ENCODE data around the gene RAD51B. TPM values are rescaled to one million over a fixed set of nuclear protein-coding genes. Genes with fewer than 3 reads are reported as not detected.

The RAD51B gene
- total RNA-seq, 1 experiment from 2014 or later, result 10.8 TPM

GRCh38 chr14:67973436-67973835 is 153.9 kb downstream of the RAD51B start:
- Histone ChIP-seq H3K4me2 (ENCODE audit: low read length) (no peak overlapping the region), H3K79me2 (ENCODE audit: low read length) (no peaks in the 10 kb centered on the region), H3K9ac (ENCODE audit: low read length) (no peak overlapping the region), H3K36me3 (ENCODE audit: low read depth, low read length) (no peaks in the 10 kb centered on the region), H3K4me1 (ENCODE audit: insufficient read depth, low read length) (peaks cover 24% of the 10 kb centered on the region), H3K9me2 (replicated peaks; ENCODE audit: low read length) (no peaks in the 10 kb centered on the region), H4K20me1 (ENCODE audit: low read length) (no peaks in the 10 kb centered on the region), H3K4me3 (ENCODE audit: low read length) (no peak overlapping the region), H3F3A (ENCODE audit: low read length, unreplicated experiment) (no peaks in the 10 kb centered on the region), H3K27ac (ENCODE audit: low read length) (no peak overlapping the region), H2AFZ (ENCODE audit: low read length) (no peak overlapping the region), H3K9me3 (ENCODE audit: low read length) (no peaks in the 10 kb centered on the region), H3K27me3 (ENCODE audit: low read length) (no peaks in the 10 kb centered on the region)
- ATAC-seq, result no peak
- BruUV-seq (replicated peaks), result no TSS peak
- ChIA-PET POLR2A (ENCODE audit: unreplicated experiment) (no interaction called here), CTCF (no interaction called here)
- DNase-seq, result no peak
- intact Hi-C loops (cut with micrococcal nuclease), result loop anchor here (5.0 kb wide), 1 partner anchor 34 kb away; no protein-coding TSS in a partner anchor
- TF ChIP-seq EZH2 (IDR thresholded peaks at IDR 0.05; ENCODE audit: low read length, unreplicated experiment) (no peak), EZH2phosphoT487 (IDR thresholded peaks at IDR 0.05; ENCODE audit: borderline replicate concordance, low read length) (no peak), CTCF (conservative IDR thresholded peaks at IDR 0.05; ENCODE audit: low read depth, low read length) (no peak)

GRCh38 chr14:67975470-67975869 is 155.9 kb downstream of the RAD51B start:
- Histone ChIP-seq H3K4me3 (ENCODE audit: low read length) (no peak overlapping the region), H3K36me3 (ENCODE audit: low read depth, low read length) (no peaks in the 10 kb centered on the region), H3K9ac (ENCODE audit: low read length) (no peak overlapping the region), H3K27me3 (ENCODE audit: low read length) (no peaks in the 10 kb centered on the region), H3K4me2 (ENCODE audit: low read length) (no peak overlapping the region), H3K9me2 (replicated peaks; ENCODE audit: low read length) (no peaks in the 10 kb centered on the region), H3K27ac (ENCODE audit: low read length) (no peak overlapping the region), H2AFZ (ENCODE audit: low read length) (no peak overlapping the region), H4K20me1 (ENCODE audit: low read length) (no peaks in the 10 kb centered on the region), H3K79me2 (ENCODE audit: low read length) (no peaks in the 10 kb centered on the region), H3K4me1 (ENCODE audit: insufficient read depth, low read length) (peaks cover 24% of the 10 kb centered on the region), H3K9me3 (ENCODE audit: low read length) (no peaks in the 10 kb centered on the region), H3F3A (ENCODE audit: low read length, unreplicated experiment) (no peaks in the 10 kb centered on the region)
- intact Hi-C loops (cut with micrococcal nuclease), result no loop called here
- CTCF ChIA-PET, result no interaction called here
- POLR2A ChIA-PET (ENCODE audit: unreplicated experiment), result interaction anchor here (0.6 kb wide), 1 partner anchor 41 kb away, joined by 4 read pairs; no protein-coding TSS in a partner anchor
- TF ChIP-seq CTCF (conservative IDR thresholded peaks at IDR 0.05; ENCODE audit: low read depth, low read length) (no peak), EZH2phosphoT487 (IDR thresholded peaks at IDR 0.05; ENCODE audit: borderline replicate concordance, low read length) (no peak), EZH2 (IDR thresholded peaks at IDR 0.05; ENCODE audit: low read length, unreplicated experiment) (no peak)
- no peak for DNase-seq
- ATAC-seq, result no peak
- BruUV-seq (replicated peaks), result no TSS peak

GRCh38 chr14:67977434-67978034 is 158.0 kb downstream of the RAD51B start:
- H3K9me2 ChIP-seq (replicated peaks; ENCODE audit: low read length), result no peaks in the 10 kb centered on the region
- H3F3A ChIP-seq (ENCODE audit: low read length, unreplicated experiment), result no peaks in the 10 kb centered on the region
- no peak overlapping the region for H3K4me3 ChIP-seq (ENCODE audit: low read length)
- H3K27ac ChIP-seq (ENCODE audit: low read length), result no peak overlapping the region
- no peaks in the 10 kb centered on the region for H3K36me3 ChIP-seq (ENCODE audit: low read depth, low read length)
- ChIA-PET CTCF (no interaction called here), POLR2A (ENCODE audit: unreplicated experiment) (no interaction called here)
- no peaks in the 10 kb centered on the region for H3K9me3 ChIP-seq (ENCODE audit: low read length)
- H2AFZ ChIP-seq (ENCODE audit: low read length), result no peak overlapping the region
- no peaks in the 10 kb centered on the region for H3K79me2 ChIP-seq (ENCODE audit: low read length)
- H3K27me3 ChIP-seq (ENCODE audit: low read length), result no peaks in the 10 kb centered on the region
- no peak overlapping the region for H3K4me2 ChIP-seq (ENCODE audit: low read length)
- DNase-seq (no peak), ATAC-seq (peak; percentile 53)
- intact Hi-C loops (cut with micrococcal nuclease), result no loop called here
- BruUV-seq (replicated peaks), result no TSS peak
- no peak overlapping the region for H3K9ac ChIP-seq (ENCODE audit: low read length)
- peaks cover 3% of the 10 kb centered on the region for H3K4me1 ChIP-seq (ENCODE audit: insufficient read depth, low read length)
- no peaks in the 10 kb centered on the region for H4K20me1 ChIP-seq (ENCODE audit: low read length)
- TF ChIP-seq EZH2 (IDR thresholded peaks at IDR 0.05; ENCODE audit: low read length, unreplicated experiment) (no peak), CTCF (conservative IDR thresholded peaks at IDR 0.05; ENCODE audit: low read depth, low read length) (no peak), EZH2phosphoT487 (IDR thresholded peaks at IDR 0.05; ENCODE audit: borderline replicate concordance, low read length) (no peak)

Data from PC-3 (cell line).